ENCODE results near the gene RBMS3.

DNA sequence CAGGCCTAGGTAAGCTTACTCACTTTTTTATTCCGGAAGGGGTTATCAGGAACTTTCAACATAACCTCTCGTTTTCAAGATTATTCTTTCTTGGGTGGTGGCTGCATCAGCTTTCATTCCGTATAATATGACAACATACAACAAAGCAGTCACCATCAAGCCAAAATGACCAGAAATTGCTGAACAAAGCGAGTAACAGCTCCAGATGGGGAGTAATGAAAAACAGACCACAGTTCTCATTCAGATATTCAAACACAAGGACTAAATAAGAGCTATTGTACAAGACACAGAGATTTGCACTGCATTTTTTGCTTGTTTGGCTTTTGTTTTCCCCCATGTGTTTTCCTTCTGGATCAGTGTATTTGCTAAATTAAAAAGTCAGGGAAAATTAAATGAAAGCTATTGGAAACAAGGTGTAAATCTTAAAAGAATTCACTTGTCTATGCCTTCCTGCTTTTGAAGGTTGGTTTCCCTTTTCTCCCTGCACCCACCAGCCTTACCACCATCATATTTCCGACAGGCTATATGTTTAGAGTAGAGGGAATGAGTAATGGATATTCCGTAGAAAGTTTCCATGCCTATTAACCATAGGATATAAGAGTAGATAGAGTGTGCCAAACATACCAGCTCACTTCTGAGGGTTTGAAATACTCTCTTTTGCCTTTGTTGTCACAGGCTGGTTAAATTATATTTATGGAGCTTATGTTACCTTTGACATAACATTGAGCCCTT is 213.6 kb downstream of the RBMS3 start:
- no peak for TF ChIP-seq POLR2A (IDR thresholded peaks at IDR 0.05)
- TF ChIP-seq, protein P1, sequence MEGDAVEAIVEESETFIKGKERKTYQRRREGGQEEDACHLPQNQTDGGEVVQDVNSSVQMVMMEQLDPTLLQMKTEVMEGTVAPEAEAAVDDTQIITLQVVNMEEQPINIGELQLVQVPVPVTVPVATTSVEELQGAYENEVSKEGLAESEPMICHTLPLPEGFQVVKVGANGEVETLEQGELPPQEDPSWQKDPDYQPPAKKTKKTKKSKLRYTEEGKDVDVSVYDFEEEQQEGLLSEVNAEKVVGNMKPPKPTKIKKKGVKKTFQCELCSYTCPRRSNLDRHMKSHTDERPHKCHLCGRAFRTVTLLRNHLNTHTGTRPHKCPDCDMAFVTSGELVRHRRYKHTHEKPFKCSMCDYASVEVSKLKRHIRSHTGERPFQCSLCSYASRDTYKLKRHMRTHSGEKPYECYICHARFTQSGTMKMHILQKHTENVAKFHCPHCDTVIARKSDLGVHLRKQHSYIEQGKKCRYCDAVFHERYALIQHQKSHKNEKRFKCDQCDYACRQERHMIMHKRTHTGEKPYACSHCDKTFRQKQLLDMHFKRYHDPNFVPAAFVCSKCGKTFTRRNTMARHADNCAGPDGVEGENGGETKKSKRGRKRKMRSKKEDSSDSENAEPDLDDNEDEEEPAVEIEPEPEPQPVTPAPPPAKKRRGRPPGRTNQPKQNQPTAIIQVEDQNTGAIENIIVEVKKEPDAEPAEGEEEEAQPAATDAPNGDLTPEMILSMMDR (IDR thresholded peaks at IDR 0.05), result no peak

All from thyroid gland (tissue), 4 donors.